ENCODE measurements around the gene HNRNPA0. TPM values are rescaled to one million over a fixed set of nuclear protein-coding genes. Genes with fewer than 3 reads are reported as not detected.

HNRNPA0 gene
- total RNA-seq (2021), result 68.5 and 70.1 TPM in 2 replicates
- long read RNA-seq, full-length matches to known transcripts, result 144 of 144 reads
- long read RNA-seq, partial matches to known transcripts, result 0 of 144 reads
- long read RNA-seq, other reads (novel, unspliced or antisense), result 0 of 144 reads

DNA sequence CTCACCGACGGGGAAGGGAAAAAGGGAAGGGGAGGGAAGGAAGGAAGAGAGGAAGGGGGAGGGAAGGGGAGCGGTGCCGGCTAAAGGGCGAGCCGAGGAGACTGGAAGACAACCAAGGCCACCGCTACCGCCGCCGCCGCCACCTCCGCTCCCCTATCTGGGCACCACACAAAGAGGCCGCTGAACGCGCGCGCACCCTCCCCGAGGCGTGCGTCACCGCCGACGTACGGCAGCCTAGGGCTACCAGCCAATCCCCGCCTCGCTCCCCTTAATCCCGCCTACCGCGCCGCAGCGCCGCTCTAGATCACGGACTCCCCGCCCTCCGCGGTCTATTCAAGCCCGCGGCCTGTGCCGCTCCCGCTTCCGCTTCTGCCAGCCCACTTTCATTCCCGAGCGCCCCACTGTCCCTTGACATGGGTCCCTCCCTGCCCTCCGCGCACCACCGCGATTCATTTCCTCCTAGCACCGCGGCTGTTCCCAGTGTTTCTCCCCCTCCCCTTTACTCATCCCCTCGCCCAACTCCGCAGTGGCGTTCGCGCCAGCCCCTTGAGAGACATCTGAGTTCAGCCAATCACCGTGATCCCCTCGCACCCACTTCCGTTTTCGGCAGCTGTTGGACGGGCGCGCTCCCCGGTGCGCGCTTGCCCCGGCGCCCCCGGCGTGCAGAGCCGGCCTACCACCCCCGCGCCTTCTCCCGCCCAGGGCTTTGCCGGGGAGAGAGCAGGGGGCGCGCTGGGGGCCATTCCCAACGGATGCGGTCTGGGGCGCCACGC, at the start of gene HNRNPA0:
HNRNPA0 (minus strand) TSS at position 176 of the 773 bp plus-strand sequence. CDS start 297 bp downstream, outside the sequence.
- Mint-ChIP-seq H3K27me3 (ENCODE audit: low read depth) (peaks cover 17% of the 10 kb centered on the region), H3K4me3 (peak within 1 kb of the TSS; percentile 97), H3K9me3 (no peaks in the 10 kb centered on the region; a peak in 2 of 5 replicates), H3K27ac (peak within 1 kb of the TSS; percentile 100), H3K36me3 (ENCODE audit: insufficient read depth in 1 of 3, low read depth in 3 of 3) (peaks cover 14 to 31% (median 29%) of the 10 kb centered on the region in 3 experiments; a peak in 6 of 7 replicates), H3K4me1 (peaks cover 19 to 20% of the 10 kb centered on the region in 2 experiments)
- Histone ChIP-seq H3K23ac (ENCODE audit: insufficient read length, low read depth, low read length) (no peak within 1 kb of the TSS), H2BK20ac (ENCODE audit: low read depth, low read length, poor library complexity, severe bottlenecking) (no peak within 1 kb of the TSS), H3T11ph (ENCODE audit: low read length) (no peak within 1 kb of the TSS), H3K27ac (ENCODE audit: insufficient read length, low read depth, low read length) (peak within 1 kb of the TSS; percentile 85), H4K20me1 (ENCODE audit: control insufficient read depth, insufficient read depth, insufficient read length) (no peaks in the 10 kb centered on the region), H3K79me1 (ENCODE audit: insufficient read depth, low read depth, low read length, poor library complexity, severe bottlenecking) (no peaks in the 10 kb centered on the region), H3K79me2 (ENCODE audit: insufficient read depth, low read length) (peaks cover 24% of the 10 kb centered on the region; the same call in 1 of the 2 replicates), H2BK120ac (ENCODE audit: low read depth, low read length, poor library complexity, severe bottlenecking) (peak within 1 kb of the TSS; percentile 52), H3K4ac (ENCODE audit: low read depth, low read length) (peak within 1 kb of the TSS; percentile 60), H2BK15ac (ENCODE audit: low read depth, low read length) (no peak within 1 kb of the TSS), H2AFZ (ENCODE audit: low read length) (no peak within 1 kb of the TSS), H2BK5ac (ENCODE audit: insufficient read length, low read length) (peak within 1 kb of the TSS; percentile 81), H2BK12ac (ENCODE audit: insufficient read length, low read depth, low read length) (peak within 1 kb of the TSS; percentile 88), H3K56ac (ENCODE audit: insufficient read length, low read depth, low read length) (peak within 1 kb of the TSS; percentile 28), H3K9ac (ENCODE audit: extremely low read depth, insufficient read length, low read length) (peak within 1 kb of the TSS; percentile 99), H3K23me2 (ENCODE audit: insufficient read length, low read depth, low read length, poor library complexity, severe bottlenecking) (peaks cover 3% of the 10 kb centered on the region), H3K9me3 (ENCODE audit: control insufficient read depth, low read depth, low read length) (no peaks in the 10 kb centered on the region), H3K27me3 (ENCODE audit: insufficient read depth, low read length) (no peaks in the 10 kb centered on the region), H3K18ac (ENCODE audit: insufficient read length, low read depth, low read length) (peak within 1 kb of the TSS; percentile 99), H3K4me1 (ENCODE audit: insufficient read depth, low read length) (no peaks in the 10 kb centered on the region), H3K4me2 (ENCODE audit: insufficient read depth, insufficient read length, low read length) (peak within 1 kb of the TSS; percentile 59), H4K91ac (ENCODE audit: insufficient read length, low read depth, low read length) (peak within 1 kb of the TSS; percentile 27), H2AK5ac (ENCODE audit: insufficient read length, low read length) (no peak within 1 kb of the TSS), H4K5ac (ENCODE audit: insufficient read length, low read depth, low read length) (peak within 1 kb of the TSS; percentile 92), H3K14ac (ENCODE audit: insufficient read depth, low read length) (peak within 1 kb of the TSS; percentile 99), H4K8ac (replicated peaks; ENCODE audit: insufficient read length, low read depth, low read length) (no peak within 1 kb of the TSS)
- TF ChIP-seq, protein P1, sequence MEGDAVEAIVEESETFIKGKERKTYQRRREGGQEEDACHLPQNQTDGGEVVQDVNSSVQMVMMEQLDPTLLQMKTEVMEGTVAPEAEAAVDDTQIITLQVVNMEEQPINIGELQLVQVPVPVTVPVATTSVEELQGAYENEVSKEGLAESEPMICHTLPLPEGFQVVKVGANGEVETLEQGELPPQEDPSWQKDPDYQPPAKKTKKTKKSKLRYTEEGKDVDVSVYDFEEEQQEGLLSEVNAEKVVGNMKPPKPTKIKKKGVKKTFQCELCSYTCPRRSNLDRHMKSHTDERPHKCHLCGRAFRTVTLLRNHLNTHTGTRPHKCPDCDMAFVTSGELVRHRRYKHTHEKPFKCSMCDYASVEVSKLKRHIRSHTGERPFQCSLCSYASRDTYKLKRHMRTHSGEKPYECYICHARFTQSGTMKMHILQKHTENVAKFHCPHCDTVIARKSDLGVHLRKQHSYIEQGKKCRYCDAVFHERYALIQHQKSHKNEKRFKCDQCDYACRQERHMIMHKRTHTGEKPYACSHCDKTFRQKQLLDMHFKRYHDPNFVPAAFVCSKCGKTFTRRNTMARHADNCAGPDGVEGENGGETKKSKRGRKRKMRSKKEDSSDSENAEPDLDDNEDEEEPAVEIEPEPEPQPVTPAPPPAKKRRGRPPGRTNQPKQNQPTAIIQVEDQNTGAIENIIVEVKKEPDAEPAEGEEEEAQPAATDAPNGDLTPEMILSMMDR (conservative IDR thresholded peaks at IDR 0.05), result 0 out of 3 replicates have a peak, but pooled peaks have one; percentile 19
- DNase-seq, result peak; percentile 96
- whole genome bisulfite sequencing (ENCODE audit: extremely low coverage, insufficient read length, low lambda C conversion rate), result no CpG with 5 or more reads among the region's 79 CpGs
